Kidney (tissue), 14 donors: ENCODE data around the gene SCUBE3. TPM values are rescaled to one million over a fixed set of nuclear protein-coding genes. Genes with fewer than 3 reads are reported as not detected.

Experiments used
- DNase-seq, 5 donors: peaks; one replicate each; pipeline ENCODE4 v3.0.0-alpha.2; 2013 to 2020
- FAIRE-seq: peaks from 2 replicates; lab custom pipeline; 2012; peaks lifted over from hg19 to GRCh38; lab: Jason Lieb, UNC
- H3K27ac ChIP-seq, 2 donors: one replicate each; pipeline ENCODE4 v1.7.0; 2013; ENCODE audit warnings: low read depth in 2 of 2, low read length in 2 of 2, inconsistent platforms in 1 of 2
- H3K27me3 ChIP-seq: one replicate; pipeline ENCODE4 v1.7.1; 2013; ENCODE audit warnings: low read length, inconsistent platforms; ENCODE audit not compliant: control insufficient read depth, insufficient read depth
- H3K36me3 ChIP-seq, 3 donors: one replicate each; pipeline versions ENCODE4 v1.7.0 to v1.7.1; 2013; ENCODE audit warnings: low read length in 3 of 3, control low read depth in 1 of 3, inconsistent platforms in 1 of 3; ENCODE audit not compliant: insufficient read depth in 3 of 3, control insufficient read depth in 2 of 3
- H3K4me1 ChIP-seq, 3 donors: one replicate each; pipeline versions ENCODE4 v1.7.0 to v1.7.1; 2013; ENCODE audit warnings: low read length in 3 of 3, inconsistent platforms in 1 of 3, low read depth in 1 of 3; ENCODE audit not compliant: control insufficient read depth in 2 of 3, insufficient read depth in 2 of 3
- H3K4me3 ChIP-seq, 3 donors: one replicate each; pipeline versions ENCODE4 v1.7.0 to v1.8.1; 2013; ENCODE audit warnings: low read length in 3 of 3, control low read depth in 1 of 3, inconsistent platforms in 1 of 3
- H3K9ac ChIP-seq, 3 donors: one replicate each; pipeline versions ENCODE4 v1.7.0 to v1.7.1; 2013; ENCODE audit warnings: low read length in 3 of 3, control low read depth in 1 of 3, inconsistent platforms in 1 of 3
- H3K9me3 ChIP-seq, 3 donors: one replicate each; pipeline versions ENCODE4 v1.7.0 to v1.7.1; 2013; ENCODE audit warnings: low read length in 3 of 3, control low read depth in 1 of 3, inconsistent platforms in 1 of 3; ENCODE audit not compliant: control insufficient read depth in 2 of 3, insufficient read depth in 1 of 3
- intact Hi-C: fragments of 100-400 bp; cut with DNase I; formaldehyde crosslinking; loops from one replicate; pipeline ENCODE4 v1.11.1; 2022
- polyA plus RNA-seq: library from polyadenylated mRNA; stranded (reverse); fragments of 350-450 nt; fragmentation: Illumina TruSeq; extraction: RNeasy Lipid Tissue Mini Kit (QIAGEN cat#74804); gene quantifications from one replicate; pipeline ENCODE4 v1.2.3, GENCODE V29; 2014; ENCODE audit warnings: low read depth, low replicate concordance; ENCODE audit not compliant: insufficient read depth
- total RNA-seq: library from RNA; stranded (reverse); fragmentation: NEBNext Ultra II Directional; extraction: Animal tissue kit (Norgen Biotek cat#: 25700); gene quantifications from one replicate; pipeline ENCODE4 v1.2.1, GENCODE V29; 2021
- TF ChIP-seq, protein P1 (sequence below): IDR thresholded peaks from 3 replicates; pipeline ENCODE4 v1.5.1; 2012; ENCODE audit warnings: mild to moderate bottlenecking, moderate library complexity, borderline replicate concordance; ENCODE audit not compliant: insufficient read depth; ENCODE audit errors: extremely low read depth
- donor health status: control.
- donor health status: control.
- donor health status: control.
- donor health status: control.
- donor health status: control.
- donor health status: DM: yes; HTN: yes; CAD: no.
- donor health status: Normal renal cell carcinoma (clear cell type).

Gene SCUBE3
- total and polyA plus RNA-seq, 2 donors from 2014 or later: 2.5 to 4.5 TPM

DNA sequence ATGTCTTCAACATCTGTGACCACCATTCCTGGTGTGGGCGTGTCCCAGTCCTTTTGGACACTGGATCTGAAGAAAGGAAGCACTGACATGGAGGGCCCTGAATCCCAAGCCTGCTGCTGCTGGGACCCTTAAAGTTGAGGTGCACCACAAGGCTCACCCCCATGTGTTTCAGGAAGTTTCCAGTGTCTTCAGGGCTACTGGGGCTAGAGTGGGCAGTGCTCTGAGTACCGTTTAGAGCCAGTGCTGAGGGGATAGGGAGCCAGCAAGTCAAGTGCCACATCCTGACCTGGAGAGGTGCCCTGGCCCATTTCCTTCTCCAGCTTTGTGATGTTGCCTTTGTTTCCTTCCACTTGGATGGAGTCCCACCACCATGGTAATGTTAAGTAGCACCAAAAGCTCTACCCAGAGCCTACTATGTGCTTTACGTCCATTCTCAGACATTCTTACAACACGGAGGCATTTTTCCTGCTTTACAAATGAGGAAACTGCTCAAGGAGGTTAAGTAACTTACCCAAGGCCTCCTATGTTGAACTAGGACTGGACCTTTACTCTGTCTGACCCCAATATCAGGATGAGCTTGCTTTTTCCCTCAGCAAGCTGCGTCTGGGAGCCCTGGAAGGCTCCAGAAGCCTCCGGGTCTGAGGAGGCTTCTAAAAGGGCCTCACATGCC is 83.3 kb downstream of the SCUBE3 start:
- DNase-seq (no peak), FAIRE-seq (no peak)
- Histone ChIP-seq H3K27ac (no peak overlapping the region), H3K4me3 (no peak overlapping the region), H3K9ac (no peak overlapping the region), H3K27me3 (no peaks in the 10 kb centered on the region), H3K9me3 (no peaks in the 10 kb centered on the region), H3K4me1 (peaks cover 0 to 10% (median 0%) of the 10 kb centered on the region in 3 donors), H3K36me3 (peaks cover 3 to 14% (median 9%) of the 10 kb centered on the region in 3 donors)
- intact Hi-C loops: no loop called here
- TF ChIP-seq, protein P1, sequence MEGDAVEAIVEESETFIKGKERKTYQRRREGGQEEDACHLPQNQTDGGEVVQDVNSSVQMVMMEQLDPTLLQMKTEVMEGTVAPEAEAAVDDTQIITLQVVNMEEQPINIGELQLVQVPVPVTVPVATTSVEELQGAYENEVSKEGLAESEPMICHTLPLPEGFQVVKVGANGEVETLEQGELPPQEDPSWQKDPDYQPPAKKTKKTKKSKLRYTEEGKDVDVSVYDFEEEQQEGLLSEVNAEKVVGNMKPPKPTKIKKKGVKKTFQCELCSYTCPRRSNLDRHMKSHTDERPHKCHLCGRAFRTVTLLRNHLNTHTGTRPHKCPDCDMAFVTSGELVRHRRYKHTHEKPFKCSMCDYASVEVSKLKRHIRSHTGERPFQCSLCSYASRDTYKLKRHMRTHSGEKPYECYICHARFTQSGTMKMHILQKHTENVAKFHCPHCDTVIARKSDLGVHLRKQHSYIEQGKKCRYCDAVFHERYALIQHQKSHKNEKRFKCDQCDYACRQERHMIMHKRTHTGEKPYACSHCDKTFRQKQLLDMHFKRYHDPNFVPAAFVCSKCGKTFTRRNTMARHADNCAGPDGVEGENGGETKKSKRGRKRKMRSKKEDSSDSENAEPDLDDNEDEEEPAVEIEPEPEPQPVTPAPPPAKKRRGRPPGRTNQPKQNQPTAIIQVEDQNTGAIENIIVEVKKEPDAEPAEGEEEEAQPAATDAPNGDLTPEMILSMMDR: no peak

DNA sequence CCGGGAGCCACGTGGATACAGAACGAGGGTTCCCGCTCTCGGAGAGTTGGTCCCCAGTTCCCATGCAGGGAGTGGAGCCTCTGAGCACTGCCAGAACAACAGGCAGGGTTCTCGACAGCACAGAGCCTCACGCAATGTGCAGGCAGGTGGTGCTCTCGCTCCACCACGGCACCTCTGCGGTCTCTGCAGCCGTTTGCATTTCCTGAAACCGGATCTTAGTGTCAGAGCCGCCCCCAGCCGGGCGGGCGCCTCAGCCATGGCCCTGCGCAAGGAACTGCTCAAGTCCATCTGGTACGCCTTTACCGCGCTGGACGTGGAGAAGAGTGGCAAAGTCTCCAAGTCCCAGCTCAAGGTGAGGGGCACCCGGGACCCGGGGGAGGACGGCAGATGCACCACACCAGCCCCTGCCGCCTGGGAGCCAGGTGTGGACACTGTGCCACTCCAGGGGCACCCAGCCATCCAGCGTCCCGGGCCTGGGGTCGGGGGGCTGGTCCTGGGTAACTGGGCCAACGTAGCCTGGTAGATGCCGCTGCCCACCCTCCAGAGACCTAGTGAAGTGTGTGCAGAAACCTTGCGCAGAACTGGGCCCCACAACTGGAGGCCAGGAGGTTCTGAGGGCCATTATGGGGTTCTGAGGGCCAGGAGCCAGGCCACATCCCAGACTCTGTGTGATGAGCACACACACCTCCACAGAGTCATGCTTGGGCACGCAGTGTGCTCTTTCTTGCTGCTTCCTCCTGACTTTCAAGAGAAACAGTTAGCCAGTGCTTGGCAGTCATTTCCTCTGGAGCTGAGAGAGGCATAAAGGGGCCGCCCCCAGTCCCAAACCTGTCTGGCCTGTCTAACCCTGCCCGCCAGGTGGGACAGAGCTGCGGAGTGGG is 84.1 kb downstream of the SCUBE3 start, which contains the start of gene DEF6:
TSS of gene DEF6 (plus strand) at position 218 of the 881 bp plus-strand sequence. CDS start at position 257, 39 bp downstream.
- H3K9ac ChIP-seq: peak within 1 kb of the TSS in 1 of 3 donors; percentile 9
- no peaks in the 10 kb centered on the region for H3K27me3 ChIP-seq
- TF ChIP-seq, protein P1: peak; percentile 68
- no peaks in the 10 kb centered on the region for H3K9me3 ChIP-seq
- DNase-seq (peak; percentile 92 to 96 (median 92)), FAIRE-seq (no peak)
- intact Hi-C loops: no loop called here
- peak within 1 kb of the TSS in 2 of 3 donors; percentile 30 to 37 for H3K4me3 ChIP-seq
- H3K27ac ChIP-seq: no peak within 1 kb of the TSS
- H3K36me3 ChIP-seq: peaks cover 3 to 10% (median 9%) of the 10 kb centered on the region in 3 donors
- H3K4me1 ChIP-seq: peaks cover 0 to 10% (median 0%) of the 10 kb centered on the region in 3 donors

DNA sequence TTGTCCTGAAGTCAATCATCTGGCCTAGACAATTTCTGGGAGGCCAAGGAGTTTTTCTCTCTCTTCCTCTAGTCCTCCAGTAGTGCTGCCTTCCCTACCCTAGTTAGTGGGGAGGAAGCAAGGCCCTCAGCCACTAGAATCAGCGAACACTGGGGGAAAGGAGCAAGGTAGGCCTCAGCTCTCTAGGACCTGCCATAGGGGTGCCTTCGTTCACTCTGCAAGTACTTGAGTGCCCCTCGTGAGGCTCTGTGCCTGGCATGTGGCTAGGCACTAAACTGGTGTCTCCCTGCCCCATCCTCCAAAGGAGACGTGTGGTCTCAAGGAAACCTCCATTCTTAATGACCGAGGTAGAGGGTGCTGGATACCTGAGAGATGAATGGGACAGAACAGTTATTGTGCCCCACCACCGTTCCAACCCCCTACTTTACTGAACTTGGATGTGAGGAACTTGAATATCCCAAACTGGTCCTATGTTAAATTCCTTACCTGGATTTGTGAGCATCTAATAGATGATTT is 84.9 kb downstream of the SCUBE3 start:
- intact Hi-C loops: no loop called here
- Histone ChIP-seq H3K4me1 (peaks cover 0 to 10% (median 0%) of the 10 kb centered on the region in 3 donors), H3K9me3 (no peaks in the 10 kb centered on the region), H3K4me3 (peak overlapping the region in 1 of 3 donors; percentile 11), H3K27me3 (no peaks in the 10 kb centered on the region), H3K27ac (no peak overlapping the region), H3K9ac (no peak overlapping the region), H3K36me3 (peaks cover 3 to 9% (median 7%) of the 10 kb centered on the region in 3 donors)
- TF ChIP-seq, protein P1: no peak
- no peak for FAIRE-seq
- DNase-seq: no peak
